Cerebellar cortex (tissue), 1 donor: ENCODE data around the gene PRR35.
A peak's percentile ranks its signal among the peaks of the same experiment; 100 is the strongest.

ENCODE experiments used
- DNase-seq: peaks from one replicate; pipeline ENCODE4 v3.0.0-alpha.2; 2015; ENCODE audit warnings: low spot score

PRR35 gene

GRCh38 chr16:549544-550263 is 10.5 kb upstream of the PRR35 start:
- DNase-seq = no peak

- no peak for DNase-seq
These were observed 9.0 kb upstream of the PRR35 start for GRCh38 chr16:551210-551609.

GRCh38 chr16:552171-552570 is 8.0 kb upstream of the PRR35 start:
- DNase-seq = no peak

GRCh38 chr16:553601-554296 is 6.4 kb upstream of the PRR35 start:
- no peak for DNase-seq

- no peak for DNase-seq
These were observed 5.9 kb upstream of the PRR35 start for GRCh38 chr16:554297-554621.

GRCh38 chr16:554640-555365 is 5.4 kb upstream of the PRR35 start:
- DNase-seq = no peak

- DNase-seq = peak; percentile 57
These were observed 4.4 kb upstream of the PRR35 start for GRCh38 chr16:555528-556473.

- DNase-seq = peak; percentile 53
These were observed 3.6 kb upstream of the PRR35 start for GRCh38 chr16:556474-557173.

GRCh38 chr16:557463-558297 is 2.5 kb upstream of the PRR35 start:
- no peak for DNase-seq

- peak; percentile 90 for DNase-seq
These were observed 1.7 kb upstream of the PRR35 start for GRCh38 chr16:558298-559020.

- no peak for DNase-seq
These were observed 1.2 kb upstream of the PRR35 start for GRCh38 chr16:559021-559380.

- peak; percentile 46 for DNase-seq
These were observed 587 bp upstream of the PRR35 start for GRCh38 chr16:559411-560203.

GRCh38 chr16:560701-561412 is 663 bp downstream of the PRR35 start:
- DNase-seq = no peak

- no peak for DNase-seq
These were observed 1.2 kb downstream of the PRR35 start for GRCh38 chr16:561413-561794.

GRCh38 chr16:561957-562938 is 2.1 kb downstream of the PRR35 start:
- DNase-seq = peak; percentile 85

GRCh38 chr16:563072-563644 is 3.0 kb downstream of the PRR35 start:
- DNase-seq = no peak
